Upper lobe of left lung (tissue), 4 donors: ENCODE data around the gene SMAD7.

ENCODE experiments used
- CTCF ChIP-seq, 6 experiments: fragments of 450-650 bp in 4 of 6; fragments of 200-600 bp in 2 of 6; sonication (generic) in 2 of 6; IDR thresholded peaks; one replicate each; pipeline ENCODE4 v1.5.1; 2016 to 2019; ENCODE audit warnings: antibody characterized with exemption in 6 of 6
- POLR2A ChIP-seq, 4 donors: fragments of 450-650 bp; IDR thresholded peaks; one replicate each; pipeline ENCODE4 v1.5.1; 2016 to 2017; ENCODE audit warnings: antibody characterized with exemption in 4 of 4, mild to moderate bottlenecking in 2 of 4
- POLR2AphosphoS5 ChIP-seq, 2 donors: sonication (generic); formaldehyde crosslinking; IDR thresholded peaks; one replicate each; pipeline ENCODE4 v1.5.1; 2017; ENCODE audit warnings: antibody characterized with exemption in 2 of 2

DNA sequence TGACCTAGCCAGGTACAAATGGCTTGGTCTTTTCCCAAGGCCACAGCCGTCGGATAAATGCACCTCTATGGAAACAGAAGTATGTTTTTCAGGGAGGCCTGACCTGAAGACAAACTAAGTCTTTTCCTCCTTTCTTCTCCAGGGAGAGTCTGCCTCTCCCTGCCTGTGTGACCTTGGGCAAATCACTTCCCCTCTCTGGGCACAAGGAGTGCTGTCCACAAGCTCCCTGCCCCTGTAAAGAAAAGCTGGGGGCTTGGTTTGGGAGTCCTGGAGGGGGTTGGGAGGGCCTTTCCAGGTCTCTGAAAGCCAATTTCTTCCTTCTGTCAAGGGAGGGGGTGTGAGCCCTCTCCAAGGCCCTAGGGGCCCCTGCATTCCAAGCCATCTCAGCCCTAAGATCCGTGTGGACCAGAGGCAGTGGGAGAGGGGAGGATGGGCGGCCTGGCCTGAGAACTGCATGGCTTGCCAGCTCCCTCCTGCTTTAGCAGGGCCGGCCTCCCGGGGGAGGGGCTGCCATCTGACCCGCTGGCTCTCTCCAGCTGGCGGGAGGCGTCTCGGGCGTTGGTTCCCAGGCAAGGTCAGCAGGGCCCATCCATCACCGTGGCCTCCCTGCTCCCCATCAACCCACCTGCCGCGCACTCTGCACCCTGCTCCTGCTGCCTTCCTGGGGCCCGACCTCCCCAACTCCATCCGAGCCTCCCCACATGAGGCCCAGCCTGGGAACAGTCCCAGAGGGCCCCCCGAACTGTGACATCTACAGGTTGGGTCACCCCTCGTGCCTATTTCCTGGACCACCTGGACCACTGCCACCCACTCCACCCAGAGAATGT, 61.4 kb downstream of the SMAD7 start:
- no peak for TF ChIP-seq CTCF (IDR thresholded peaks at IDR 0.05)
- TF ChIP-seq POLR2A (IDR thresholded peaks at IDR 0.05) = no peak
- no peak for TF ChIP-seq POLR2AphosphoS5 (IDR thresholded peaks at IDR 0.05)
